Loucy (cell line): Measurements from ENCODE around the gene C11orf87.

Experiments
- H2AFZ ChIP-seq: fragments of 200-600 bp; sonication (generic); 2 replicates; pipeline ENCODE4 v1.6.0; 2016; ENCODE audit warnings: antibody characterized with exemption, mild to moderate bottlenecking, low read length, moderate library complexity
- H3F3A ChIP-seq: fragments of 200-600 bp; 2 replicates; pipeline ENCODE4 v1.6.0; 2016; ENCODE audit warnings: antibody characterized with exemption, low read depth, mild to moderate bottlenecking
- H3K27me3 ChIP-seq: fragments of 200-600 bp; sonication (generic); 2 replicates; pipeline ENCODE4 v1.6.1; 2014; ENCODE audit warnings: low read length, mild to moderate bottlenecking; ENCODE audit not compliant: insufficient read depth, poor library complexity, severe bottlenecking
- H3K36me3 ChIP-seq: fragments of 200-600 bp; sonication (generic); 2 replicates; pipeline ENCODE4 v1.6.1; 2016; ENCODE audit warnings: low read length; ENCODE audit not compliant: insufficient read depth
- H3K4me1 ChIP-seq: fragments of 200-600 bp; sonication (generic); 2 replicates; pipeline ENCODE4 v1.5.1; 2014; ENCODE audit warnings: low read length, mild to moderate bottlenecking; ENCODE audit not compliant: insufficient read depth, poor library complexity, severe bottlenecking
- H3K4me2 ChIP-seq: fragments of 200-600 bp; sonication (generic); 2 replicates; pipeline ENCODE4 v1.6.0; 2014; ENCODE audit warnings: antibody characterized with exemption, low read length, low read depth, mild to moderate bottlenecking; ENCODE audit not compliant: poor library complexity, severe bottlenecking
- H3K4me3 ChIP-seq: fragments of 200-600 bp; sonication (generic); 2 replicates; pipeline ENCODE4 v1.5.1; 2014; ENCODE audit warnings: low read length, mild to moderate bottlenecking, mixed read lengths; ENCODE audit not compliant: poor library complexity, severe bottlenecking
- H3K79me2 ChIP-seq: fragments of 200-600 bp; sonication (generic); 2 replicates; pipeline ENCODE4 v1.6.1; 2014; ENCODE audit warnings: low read length; ENCODE audit not compliant: insufficient read depth
- H3K9ac ChIP-seq: fragments of 200-600 bp; sonication (generic); 2 replicates; pipeline ENCODE4 v1.6.0; 2014; ENCODE audit warnings: mild to moderate bottlenecking, low read depth, low read length, moderate library complexity; ENCODE audit not compliant: poor library complexity, severe bottlenecking
- H3K9me2 ChIP-seq: fragments of 200-600 bp; sonication (generic); replicated peaks from 2 replicates; pipeline ENCODE4 v1.6.1; 2016; ENCODE audit warnings: low read depth, low read length, mixed read lengths
- H3K9me3 ChIP-seq: fragments of 200-600 bp; sonication (generic); 2 replicates; pipeline ENCODE4 v1.6.1; 2014; ENCODE audit warnings: mild to moderate bottlenecking, antibody characterized with exemption, low read length, low read depth; ENCODE audit not compliant: insufficient read depth
- H4K20me1 ChIP-seq: fragments of 200-600 bp; sonication (generic); 2 replicates; pipeline ENCODE4 v1.6.0; 2014; ENCODE audit warnings: antibody characterized with exemption, low read length, mild to moderate bottlenecking; ENCODE audit not compliant: insufficient read depth, poor library complexity, severe bottlenecking
- CTCF ChIP-seq: fragments of 200-600 bp; sonication (generic); conservative IDR thresholded peaks from 2 replicates; pipeline ENCODE4 v1.5.1; 2014; ENCODE audit warnings: mild to moderate bottlenecking, antibody characterized with exemption, low read length
- EZH2phosphoT487 ChIP-seq: fragments of 200-600 bp; IDR thresholded peaks from 2 replicates; pipeline ENCODE4 v1.6.1; 2018; ENCODE audit warnings: antibody characterized with exemption, mild to moderate bottlenecking, moderate library complexity, borderline replicate concordance

Gene C11orf87

DNA sequence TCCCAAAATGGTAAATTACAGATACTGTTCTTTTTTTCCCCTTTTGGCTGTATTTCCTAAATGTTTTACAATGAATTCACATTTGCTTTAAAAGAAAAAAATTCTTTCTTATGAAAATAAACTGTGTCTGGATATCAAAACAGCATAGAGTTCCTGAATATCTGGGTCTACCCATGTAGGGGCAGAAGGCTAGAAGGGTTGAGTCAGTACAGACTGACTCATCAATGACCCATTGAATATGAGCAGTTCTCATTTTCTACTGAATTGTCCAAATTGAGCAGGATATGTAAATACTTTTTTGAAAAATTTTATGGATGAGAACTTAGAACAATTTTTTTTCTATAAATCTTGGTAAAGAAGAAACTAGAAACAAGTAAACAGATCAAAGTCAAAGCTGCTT is 16.3 kb upstream of the C11orf87 start:
- Histone ChIP-seq H3K27me3 (no peaks in the 10 kb centered on the region), H3K9me2 (no peaks in the 10 kb centered on the region), H4K20me1 (no peaks in the 10 kb centered on the region), H3K4me3 (no peak overlapping the region), H3K79me2 (no peaks in the 10 kb centered on the region), H2AFZ (no peak overlapping the region), H3F3A (no peaks in the 10 kb centered on the region), H3K9me3 (no peaks in the 10 kb centered on the region), H3K4me2 (no peak overlapping the region), H3K9ac (no peak overlapping the region), H3K4me1 (no peaks in the 10 kb centered on the region), H3K36me3 (no peaks in the 10 kb centered on the region)
- TF ChIP-seq EZH2phosphoT487 (no peak), CTCF (no peak)

DNA sequence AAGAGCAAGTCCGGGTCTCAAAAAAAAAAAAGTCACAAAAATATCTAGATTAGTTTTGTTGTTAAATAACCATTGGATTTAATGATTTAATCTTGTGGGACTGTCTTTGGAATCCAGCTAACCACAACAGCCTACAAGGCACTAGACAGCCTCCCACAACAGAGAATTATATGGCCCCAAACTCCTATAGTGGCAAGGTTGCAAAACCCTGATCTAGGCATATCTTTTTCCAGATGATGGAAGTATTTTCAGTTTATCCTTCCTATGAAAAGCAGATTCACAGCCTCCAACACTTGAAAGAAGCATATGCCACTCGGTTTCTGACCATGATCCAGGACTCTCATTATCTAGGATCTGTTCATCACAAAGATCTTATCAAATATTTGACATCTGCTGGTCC is 5.4 kb upstream of the C11orf87 start:
- Histone ChIP-seq H3K9me2 (no peaks in the 10 kb centered on the region), H3K27me3 (no peaks in the 10 kb centered on the region), H3K9ac (no peak overlapping the region), H4K20me1 (no peaks in the 10 kb centered on the region), H3F3A (no peaks in the 10 kb centered on the region), H3K4me2 (no peak overlapping the region), H3K4me3 (no peak overlapping the region), H3K36me3 (no peaks in the 10 kb centered on the region), H2AFZ (no peak overlapping the region), H3K4me1 (no peaks in the 10 kb centered on the region), H3K79me2 (no peaks in the 10 kb centered on the region), H3K9me3 (no peaks in the 10 kb centered on the region)
- no peak for TF ChIP-seq CTCF
- no peak for TF ChIP-seq EZH2phosphoT487

DNA sequence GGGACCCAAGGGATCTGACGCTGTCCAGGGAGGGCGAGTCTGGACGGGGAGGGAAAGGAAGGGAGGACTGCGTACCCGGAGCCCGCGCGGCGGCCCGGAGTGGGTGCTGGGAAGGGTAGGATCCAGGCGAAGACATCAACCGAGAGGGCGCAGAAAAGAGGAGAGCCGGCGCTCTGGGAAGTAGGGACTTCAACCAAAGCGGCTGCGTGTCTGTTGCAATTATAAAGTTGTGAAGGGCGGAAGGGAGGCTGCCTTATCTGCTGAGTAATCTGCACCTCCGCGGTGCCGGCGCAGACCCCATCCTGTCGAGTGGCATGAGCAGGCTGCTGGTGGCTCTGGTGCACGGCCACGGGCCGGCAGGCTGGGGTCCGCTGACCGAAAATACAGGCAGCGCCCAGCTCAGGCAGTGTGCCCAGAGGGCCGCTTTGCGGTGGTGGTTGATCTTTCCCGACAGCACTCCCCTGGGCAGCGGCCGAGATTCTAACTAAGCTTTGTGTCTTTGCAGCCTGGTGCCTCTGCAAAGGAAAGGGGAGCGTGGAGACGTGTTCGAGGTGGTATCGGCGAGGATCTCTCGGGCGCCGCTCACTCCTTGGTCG is 978 bp downstream of the C11orf87 start:
- Histone ChIP-seq H3K27me3 (no peaks in the 10 kb centered on the region), H3K36me3 (no peaks in the 10 kb centered on the region)

More for the DNA sequence above, 978 bp downstream of the C11orf87 start:
- no peaks in the 10 kb centered on the region for H3K9me2 ChIP-seq
- no peaks in the 10 kb centered on the region for H3F3A ChIP-seq
- H3K4me2 ChIP-seq = no peak overlapping the region
- H3K9me3 ChIP-seq = no peaks in the 10 kb centered on the region
- no peak overlapping the region for H2AFZ ChIP-seq
- no peaks in the 10 kb centered on the region for H3K4me1 ChIP-seq
- TF ChIP-seq CTCF (no peak), EZH2phosphoT487 (no peak)
- H4K20me1 ChIP-seq = no peaks in the 10 kb centered on the region
- no peak overlapping the region for H3K9ac ChIP-seq
- H3K79me2 ChIP-seq = no peaks in the 10 kb centered on the region
- no peak overlapping the region for H3K4me3 ChIP-seq
